ENCODE results near the gene CADM4.

DNA sequence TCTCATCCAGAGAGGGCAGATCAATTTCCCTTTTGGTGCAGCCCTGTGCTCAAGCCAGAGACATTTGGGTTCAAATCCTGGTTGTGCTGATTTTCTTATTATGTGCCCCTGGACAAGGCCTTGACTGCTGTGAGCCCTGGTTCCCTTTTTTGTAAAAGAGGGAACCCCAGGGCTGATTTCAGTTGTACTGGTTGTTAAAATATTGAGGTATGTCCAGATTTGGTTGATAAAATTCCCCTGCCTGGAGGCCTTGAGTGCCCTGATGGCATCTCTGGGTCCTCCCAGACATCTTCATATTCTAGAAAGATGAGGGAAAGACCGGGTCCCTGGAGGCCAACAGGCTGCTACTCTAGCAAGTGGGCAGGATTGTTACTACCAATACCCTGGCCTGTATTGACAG, 44.7 kb upstream of the CADM4 start:
- TF ChIP-seq, protein P1, sequence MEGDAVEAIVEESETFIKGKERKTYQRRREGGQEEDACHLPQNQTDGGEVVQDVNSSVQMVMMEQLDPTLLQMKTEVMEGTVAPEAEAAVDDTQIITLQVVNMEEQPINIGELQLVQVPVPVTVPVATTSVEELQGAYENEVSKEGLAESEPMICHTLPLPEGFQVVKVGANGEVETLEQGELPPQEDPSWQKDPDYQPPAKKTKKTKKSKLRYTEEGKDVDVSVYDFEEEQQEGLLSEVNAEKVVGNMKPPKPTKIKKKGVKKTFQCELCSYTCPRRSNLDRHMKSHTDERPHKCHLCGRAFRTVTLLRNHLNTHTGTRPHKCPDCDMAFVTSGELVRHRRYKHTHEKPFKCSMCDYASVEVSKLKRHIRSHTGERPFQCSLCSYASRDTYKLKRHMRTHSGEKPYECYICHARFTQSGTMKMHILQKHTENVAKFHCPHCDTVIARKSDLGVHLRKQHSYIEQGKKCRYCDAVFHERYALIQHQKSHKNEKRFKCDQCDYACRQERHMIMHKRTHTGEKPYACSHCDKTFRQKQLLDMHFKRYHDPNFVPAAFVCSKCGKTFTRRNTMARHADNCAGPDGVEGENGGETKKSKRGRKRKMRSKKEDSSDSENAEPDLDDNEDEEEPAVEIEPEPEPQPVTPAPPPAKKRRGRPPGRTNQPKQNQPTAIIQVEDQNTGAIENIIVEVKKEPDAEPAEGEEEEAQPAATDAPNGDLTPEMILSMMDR (optimal IDR thresholded peaks at IDR 0.05 in 1 of 3, IDR thresholded peaks at IDR 0.05 in 1 of 3, conservative IDR thresholded peaks at IDR 0.05 in 1 of 3; ENCODE audit: extremely low read depth in 1 of 3, insufficient read depth in 2 of 3, low read length in 3 of 3), result no peak
- no peak for TF ChIP-seq EZH2 (IDR thresholded peaks at IDR 0.05; ENCODE audit: low read length)

Data from keratinocyte (primary cell).